ENCODE data around the gene PSMG4.

DNA sequence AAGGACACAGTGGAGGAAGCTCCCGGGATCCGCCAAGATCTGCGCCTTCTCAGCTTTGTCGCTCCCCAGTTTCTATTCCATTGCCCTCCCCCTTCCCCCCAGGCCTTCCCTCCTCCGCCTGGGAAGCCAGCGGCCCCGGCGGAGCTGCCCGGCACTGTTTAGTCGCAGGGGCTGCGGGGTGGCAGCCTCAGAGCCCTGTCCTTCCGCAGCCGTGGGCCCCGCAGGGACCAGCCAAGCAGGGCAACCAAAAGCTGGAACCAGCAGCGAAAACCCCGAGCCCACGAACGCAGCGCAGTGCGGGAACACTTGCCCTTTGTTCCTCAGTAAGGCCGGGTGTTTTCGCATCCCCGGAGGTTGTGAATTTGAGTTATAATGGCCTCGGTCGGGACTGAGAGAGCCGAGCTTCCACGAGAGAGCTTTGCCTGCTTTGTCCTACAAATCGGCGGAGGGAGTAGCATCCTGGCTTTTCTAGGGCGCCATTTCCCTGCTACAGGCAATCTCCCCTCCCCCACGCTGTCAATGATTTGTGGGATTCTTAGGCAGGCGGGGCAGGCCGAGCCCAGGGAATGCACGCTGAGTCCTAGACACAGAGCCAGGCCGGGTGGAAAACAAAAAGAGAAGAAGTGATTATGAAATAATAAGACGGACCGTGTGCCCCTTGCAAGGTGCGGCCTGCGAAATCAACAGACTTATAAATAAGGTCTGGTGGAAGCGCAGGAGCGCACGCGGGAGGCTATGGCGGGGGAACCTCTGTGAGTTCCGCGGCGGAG, 27.3 kb upstream of the PSMG4 start:
- TF ChIP-seq ZNF677 (tag by site-specific recombination; IDR thresholded peaks at IDR 0.05) (no peak), RBAK (tag by site-specific recombination; IDR thresholded peaks at IDR 0.05) (no peak), ZBTB48 (tag by site-specific recombination; IDR thresholded peaks at IDR 0.05) (peak; percentile 84)
- TF ChIP-seq, protein P1, sequence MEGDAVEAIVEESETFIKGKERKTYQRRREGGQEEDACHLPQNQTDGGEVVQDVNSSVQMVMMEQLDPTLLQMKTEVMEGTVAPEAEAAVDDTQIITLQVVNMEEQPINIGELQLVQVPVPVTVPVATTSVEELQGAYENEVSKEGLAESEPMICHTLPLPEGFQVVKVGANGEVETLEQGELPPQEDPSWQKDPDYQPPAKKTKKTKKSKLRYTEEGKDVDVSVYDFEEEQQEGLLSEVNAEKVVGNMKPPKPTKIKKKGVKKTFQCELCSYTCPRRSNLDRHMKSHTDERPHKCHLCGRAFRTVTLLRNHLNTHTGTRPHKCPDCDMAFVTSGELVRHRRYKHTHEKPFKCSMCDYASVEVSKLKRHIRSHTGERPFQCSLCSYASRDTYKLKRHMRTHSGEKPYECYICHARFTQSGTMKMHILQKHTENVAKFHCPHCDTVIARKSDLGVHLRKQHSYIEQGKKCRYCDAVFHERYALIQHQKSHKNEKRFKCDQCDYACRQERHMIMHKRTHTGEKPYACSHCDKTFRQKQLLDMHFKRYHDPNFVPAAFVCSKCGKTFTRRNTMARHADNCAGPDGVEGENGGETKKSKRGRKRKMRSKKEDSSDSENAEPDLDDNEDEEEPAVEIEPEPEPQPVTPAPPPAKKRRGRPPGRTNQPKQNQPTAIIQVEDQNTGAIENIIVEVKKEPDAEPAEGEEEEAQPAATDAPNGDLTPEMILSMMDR (tag by site-specific recombination; IDR thresholded peaks at IDR 0.05) = no peak

Measured in HEK293 (cell line).